Prostate gland (tissue), 2 donors: ENCODE results near the gene RIPK4.

Experiments
- CTCF ChIP-seq, 4 experiments: fragments of 200-600 bp in 2 of 4; fragments of 450-650 bp in 2 of 4; sonication (generic) in 2 of 4; IDR thresholded peaks; 1 replicate in 3 of 4; 2 replicates in 1 of 4; pipeline ENCODE4 v1.5.1; 2016 to 2019; ENCODE audit warnings: antibody characterized with exemption in 4 of 4, mild to moderate bottlenecking in 2 of 4, moderate library complexity in 2 of 4
- POLR2A ChIP-seq: fragments of 450-650 bp; IDR thresholded peaks from one replicate; pipeline ENCODE4 v1.6.1; 2016; ENCODE audit warnings: antibody characterized with exemption, mild to moderate bottlenecking

GRCh38 chr21:41759926-41760325 lies 6.9 kb downstream of the RIPK4 start:
- TF ChIP-seq CTCF (IDR thresholded peaks at IDR 0.05) (no peak), POLR2A (no peak)
